Jurkat, Clone E6-1 (cell line): ENCODE measurements around the gene RPS5.
"Not testable (repeated sequence)": the region's sequence is repeated elsewhere in the genome, so short reads cannot be mapped to it uniquely, and the experiment has no call there.

Experiments used
- DNase-seq: peaks from one replicate; pipeline ENCODE4 v3.0.0-alpha.2; 2011; ENCODE audit warnings: low read depth, low spot score
- H3K4me3 ChIP-seq: 2 replicates; pipeline ENCODE4 v1.5.1; 2011; ENCODE audit warnings: mild to moderate bottlenecking, low read length, control low read depth, moderate library complexity

Gene RPS5

DNA sequence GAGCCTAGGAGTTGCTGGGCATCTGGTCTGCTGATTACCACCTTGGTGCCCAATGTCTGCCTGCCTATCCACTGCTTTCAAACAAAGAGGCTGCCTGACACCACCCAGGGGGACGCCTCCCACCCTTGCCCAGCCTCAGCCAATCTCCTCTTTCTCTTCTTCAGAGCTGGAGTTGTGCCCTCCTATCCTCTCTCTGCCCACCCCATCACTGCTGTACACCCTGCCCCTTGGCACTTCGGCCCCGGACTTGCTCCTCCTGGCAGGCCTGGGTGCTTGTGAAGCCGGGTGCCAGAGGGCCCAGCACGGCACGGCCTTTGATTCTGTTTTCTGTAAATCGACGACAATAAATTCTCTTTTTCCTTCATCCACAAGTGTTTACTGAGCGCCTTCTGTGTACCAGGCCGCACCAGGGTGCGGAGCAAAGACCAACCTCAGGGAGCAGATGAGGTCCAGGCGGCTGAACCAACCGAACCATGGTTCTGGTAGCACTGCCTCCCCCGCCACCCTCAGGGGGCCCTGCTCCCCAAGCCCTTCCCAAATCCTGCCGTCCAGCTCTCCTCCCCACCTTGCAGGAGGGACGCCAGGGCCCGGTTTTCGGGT, 13.3 kb downstream of the RPS5 start:
- peak overlapping the region; percentile 48 for H3K4me3 ChIP-seq
- no peak for DNase-seq

DNA sequence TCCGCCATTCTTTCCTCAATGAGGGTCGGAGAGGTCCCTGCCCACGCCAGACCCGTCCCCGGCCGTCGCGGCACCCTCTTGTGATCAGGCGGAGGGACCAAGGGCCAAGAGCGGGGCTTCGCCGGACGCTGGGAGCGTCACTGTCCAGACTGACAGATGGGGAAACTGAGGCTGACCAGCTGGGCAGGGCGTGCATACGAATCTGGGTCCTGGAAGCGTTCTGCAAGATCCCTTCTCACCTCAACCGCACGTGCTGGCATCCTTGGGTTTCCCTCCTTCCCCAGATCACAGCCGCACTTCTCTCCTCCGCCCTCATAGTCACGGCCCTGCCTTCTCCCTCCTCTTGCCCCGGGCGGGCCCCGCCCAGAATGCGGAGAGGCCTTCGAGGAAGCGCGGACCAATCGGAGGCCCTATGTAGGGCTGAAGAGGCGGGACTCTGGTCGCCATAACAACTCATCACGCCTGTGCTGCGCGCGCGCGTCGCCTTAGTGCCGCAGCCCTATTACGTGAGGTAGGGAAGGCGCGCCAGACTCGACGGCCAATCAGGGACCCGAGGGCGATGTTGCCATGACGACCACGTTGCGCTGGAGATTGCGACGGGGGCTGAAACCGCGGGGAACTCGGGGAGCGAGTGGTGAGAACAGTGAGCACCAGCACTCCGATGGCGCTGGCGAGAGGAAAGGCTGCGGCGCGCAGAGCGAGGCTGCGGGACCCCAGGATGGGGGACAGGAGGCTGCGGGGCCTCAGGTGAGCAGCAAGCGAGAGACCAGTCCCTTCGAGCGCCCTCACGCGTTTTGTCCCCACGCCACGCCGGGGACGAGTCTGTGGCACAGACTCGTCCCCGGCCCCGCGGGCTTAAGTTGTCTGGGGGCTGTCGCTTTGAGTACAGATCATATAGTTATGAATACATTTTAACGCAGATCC, 14.1 kb downstream of the RPS5 start:
- H3K4me3 ChIP-seq, result peak overlapping the region; percentile 74
- DNase-seq, result peak; percentile 99

DNA sequence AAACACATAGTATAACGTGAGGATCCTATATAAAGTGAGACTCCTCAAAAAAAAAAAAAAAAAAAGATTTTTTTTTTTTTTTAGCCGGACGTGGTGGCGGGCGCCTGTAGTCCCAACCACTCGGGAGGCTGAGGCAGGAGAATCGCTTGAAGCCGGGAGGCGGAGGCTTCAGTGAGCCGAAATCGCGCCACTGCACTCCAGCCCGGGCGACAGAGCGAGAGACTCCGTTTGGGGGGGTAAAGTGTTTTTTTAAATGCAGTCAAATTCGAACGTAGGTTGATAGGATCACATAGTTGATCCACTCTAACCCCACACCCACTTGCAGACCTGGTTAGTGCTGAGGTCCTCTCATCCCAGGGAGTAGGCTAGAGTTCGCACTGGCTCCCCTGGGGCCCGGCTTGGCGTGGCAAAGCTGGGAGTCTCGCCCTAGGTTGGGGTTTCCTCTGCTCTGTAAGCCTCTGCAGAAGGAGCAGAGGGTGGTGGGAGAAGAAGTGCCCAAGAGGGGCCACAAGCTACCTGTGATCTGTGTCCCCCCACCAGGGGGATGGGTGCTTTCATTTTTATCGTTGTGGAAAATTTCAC, 14.9 kb downstream of the RPS5 start:
- peak overlapping the region; percentile 74 for H3K4me3 ChIP-seq
- DNase-seq, result no peak

DNA sequence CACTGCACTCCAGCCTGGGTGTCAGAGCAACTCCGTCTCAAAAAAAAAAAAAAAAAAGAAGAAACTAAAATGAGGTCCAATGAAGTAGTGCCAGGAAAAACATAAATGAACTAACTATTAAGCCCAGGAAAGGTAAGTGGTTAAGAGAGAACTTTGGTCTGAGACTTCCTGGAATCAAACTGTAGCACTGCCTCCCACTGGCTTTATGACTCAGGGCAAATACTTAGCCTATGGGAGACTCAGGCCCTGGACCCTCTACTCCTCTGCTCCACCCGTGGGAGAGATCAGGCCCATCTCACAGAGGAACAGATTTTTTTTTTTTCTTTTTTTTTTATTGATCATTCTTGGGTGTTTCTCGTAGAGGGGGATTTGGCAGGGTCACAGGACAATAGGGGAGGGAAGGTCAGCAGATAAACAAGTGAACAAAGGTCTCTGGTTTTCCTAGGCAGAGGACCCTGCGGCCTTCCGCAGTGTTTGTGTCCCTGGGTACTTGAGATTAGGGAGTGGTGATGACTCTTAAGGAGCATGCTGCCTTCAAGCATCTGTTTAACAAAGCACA, 16.9 kb downstream of the RPS5 start:
- DNase-seq, H3K4me3 ChIP-seq: not testable (repeated sequence)

DNA sequence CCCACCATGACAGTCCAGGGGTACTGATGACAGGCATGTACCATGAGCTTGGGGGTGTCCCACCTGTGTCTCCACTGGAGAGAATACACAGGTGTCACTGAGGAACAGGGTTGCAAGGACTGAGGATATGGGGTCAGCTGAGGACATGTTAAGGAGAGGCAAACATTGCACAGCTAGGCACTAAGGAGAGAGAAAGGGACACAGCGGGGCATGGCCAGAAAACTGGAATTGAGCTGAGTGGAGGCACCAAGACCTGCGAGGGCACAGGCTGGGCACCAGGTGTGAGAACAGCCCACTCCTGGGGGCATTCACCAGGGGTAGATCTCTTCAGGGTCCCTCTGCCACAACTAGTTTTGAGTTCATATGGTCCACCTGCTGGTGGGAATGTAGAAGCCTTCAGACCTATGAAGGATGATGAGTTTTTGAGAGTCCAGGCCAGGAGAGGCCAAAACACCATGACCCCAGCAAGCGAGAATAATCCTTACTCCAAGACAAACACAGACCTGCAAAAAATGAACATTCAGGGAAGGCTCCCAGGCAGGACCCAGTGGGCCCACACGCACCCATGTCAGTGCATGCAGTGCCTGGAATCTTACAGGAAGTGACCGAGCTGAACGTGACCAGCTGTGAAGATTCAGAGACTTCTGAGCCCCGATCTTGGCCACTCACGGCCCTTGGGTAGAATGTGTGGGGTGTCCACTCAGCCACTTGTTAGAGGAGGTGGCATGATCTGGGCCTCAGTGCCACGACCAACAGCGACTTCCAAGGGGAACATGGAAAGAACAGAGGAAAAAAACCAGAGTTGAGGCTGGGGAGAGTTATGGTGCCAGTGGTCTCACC, 20.0 kb downstream of the RPS5 start:
- H3K4me3 ChIP-seq, result peak overlapping the region; percentile 92
- DNase-seq, result no peak

DNA sequence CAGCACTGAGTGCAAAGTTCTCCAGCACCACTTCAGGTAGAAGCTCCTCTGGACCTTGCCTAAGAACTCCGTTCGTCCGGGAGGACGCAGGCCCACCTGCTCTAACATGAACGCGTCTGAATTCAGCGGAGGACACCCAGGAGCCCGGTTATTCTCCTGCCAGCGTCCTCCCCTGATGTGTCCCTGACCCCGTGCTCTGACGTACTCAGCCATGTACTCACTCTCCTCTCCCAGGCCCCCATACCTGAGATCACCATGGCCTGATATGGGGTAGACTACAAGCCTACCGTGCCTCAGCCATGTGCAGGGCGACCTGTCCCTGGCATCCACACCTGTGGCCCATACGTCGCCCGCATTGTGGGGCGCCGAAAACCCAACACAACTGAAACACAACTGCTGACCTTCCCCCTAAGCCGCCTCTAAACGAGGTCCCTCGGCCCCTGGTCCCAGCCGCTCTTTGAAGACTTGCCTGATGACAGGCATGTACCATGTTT, 20.6 kb downstream of the RPS5 start:
- H3K4me3 ChIP-seq, result peak overlapping the region; percentile 92
- DNase-seq, result no peak

DNA sequence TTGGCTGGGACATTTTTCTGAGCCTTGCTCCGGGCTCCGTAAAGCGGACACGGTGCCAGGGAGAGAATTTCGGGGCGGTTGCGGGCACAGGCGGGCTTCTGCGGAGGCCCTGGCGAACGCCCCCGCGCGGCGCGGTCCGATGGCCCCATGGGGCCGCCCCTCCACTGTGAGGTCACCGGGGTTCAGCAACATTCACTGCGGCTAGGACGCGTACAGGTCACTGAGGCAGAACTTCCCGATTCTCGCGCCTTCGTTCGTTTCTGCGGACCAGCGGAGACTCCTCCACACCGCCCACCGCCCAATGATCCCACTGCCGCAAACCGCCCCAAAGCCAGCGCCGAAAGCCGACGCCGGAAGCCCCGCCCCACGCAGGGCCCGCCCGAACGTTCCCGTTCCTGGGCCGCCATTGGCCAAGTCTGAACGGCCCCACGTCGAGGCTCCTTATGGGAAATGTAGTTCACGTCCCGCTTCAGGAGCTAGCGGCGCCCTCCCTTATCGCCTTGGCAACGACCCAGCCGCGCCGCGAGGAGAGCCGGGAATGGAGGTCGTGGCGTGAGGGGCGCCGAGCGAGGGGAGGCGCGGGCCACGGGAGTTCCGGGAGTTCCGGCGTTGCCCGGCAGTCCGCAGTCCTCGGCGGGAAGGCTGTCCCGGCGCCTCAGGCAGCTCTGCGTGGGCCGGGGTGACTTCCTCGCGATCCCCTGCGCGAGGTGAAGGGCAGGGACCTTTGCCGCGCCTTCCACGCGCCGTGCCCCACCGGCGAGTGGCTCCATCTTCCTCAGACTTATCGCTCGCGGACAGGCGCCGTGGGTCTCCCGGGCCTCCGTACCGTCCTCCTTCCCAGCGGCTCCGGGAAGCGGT, 21.3 kb downstream of the RPS5 start, which contains the start of gene ZNF584:
TSS of gene ZNF584 (plus strand) at position 498 of the 858 bp plus-strand sequence. CDS start 499 bp downstream, outside the sequence.
- H3K4me3 ChIP-seq, result peak within 1 kb of the TSS; percentile 92
- peak; percentile 94 for DNase-seq

DNA sequence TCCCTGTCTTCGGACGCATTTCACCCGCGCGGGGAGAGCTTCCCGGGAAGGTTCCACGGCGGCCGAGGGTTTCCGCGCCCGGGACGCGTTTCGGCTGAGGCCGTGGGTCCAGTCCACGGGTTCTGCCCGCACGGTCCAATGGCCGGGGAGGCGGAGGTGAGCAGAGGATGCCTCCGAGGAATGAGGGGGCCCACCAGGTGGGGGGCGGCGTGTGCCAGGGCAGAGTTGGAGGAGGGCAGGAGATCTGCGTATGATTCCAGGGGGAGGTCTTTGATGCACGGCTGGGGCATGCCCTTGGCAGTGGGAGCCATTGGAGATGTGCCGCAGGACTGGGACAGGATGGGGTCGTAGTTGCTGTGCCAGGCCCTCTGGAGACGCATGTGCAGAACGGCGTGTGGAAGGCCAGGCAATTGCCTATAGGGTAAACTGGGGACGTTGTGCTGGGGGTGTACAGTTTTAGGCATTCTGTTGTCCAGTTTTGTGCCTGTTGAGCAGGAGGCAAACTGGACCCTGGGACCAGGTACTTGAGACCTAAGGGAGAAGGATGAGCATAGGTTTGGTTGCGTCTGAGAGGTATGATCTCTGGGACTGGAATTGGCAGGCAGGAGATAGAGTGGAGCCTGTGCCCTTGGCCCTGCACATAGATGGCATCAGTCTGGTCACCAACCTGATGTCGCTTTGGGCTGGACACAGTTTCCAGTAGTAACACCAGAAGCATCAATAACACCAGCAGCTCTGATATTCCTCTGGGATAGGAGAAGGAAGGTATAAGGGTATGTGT, 22.1 kb downstream of the RPS5 start:
- H3K4me3 ChIP-seq, result peak overlapping the region; percentile 92
- no peak for DNase-seq

DNA sequence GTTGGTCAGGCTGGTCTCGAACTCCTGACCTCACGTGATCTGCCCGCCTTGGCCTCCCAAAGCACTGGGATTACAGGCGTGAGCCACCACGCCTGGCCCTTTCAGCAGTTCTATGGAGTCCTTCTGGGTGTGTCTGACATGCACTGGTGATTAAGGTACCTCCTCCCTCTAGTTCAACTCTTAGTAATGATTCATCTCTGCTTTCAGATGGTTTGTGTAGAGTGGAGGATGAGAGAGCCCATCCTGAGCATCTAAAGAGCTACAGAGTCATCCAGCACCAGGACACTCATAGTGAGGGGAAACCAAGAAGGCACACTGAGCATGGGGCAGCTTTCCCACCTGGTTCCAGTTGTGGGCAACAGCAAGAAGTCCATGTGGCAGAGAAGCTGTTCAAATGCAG, 29.5 kb downstream of the RPS5 start:
- no peak overlapping the region for H3K4me3 ChIP-seq
- no peak for DNase-seq

DNA sequence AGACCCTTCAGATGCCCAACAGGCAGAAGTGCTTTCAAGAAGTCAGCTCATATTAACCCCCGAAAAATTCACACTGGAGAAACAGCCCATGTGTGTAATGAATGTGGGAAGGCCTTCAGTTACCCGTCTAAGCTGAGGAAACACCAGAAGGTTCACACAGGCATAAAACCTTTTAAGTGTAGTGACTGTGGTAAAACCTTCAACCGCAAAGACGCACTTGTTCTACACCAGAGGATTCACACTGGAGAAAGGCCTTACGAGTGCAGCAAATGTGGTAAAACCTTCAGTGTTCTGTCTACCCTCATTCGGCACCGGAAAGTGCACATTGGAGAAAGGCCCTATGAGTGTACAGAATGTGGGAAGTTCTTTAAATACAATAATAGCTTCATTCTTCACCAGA, 30.0 kb downstream of the RPS5 start:
- peak; percentile 99 for DNase-seq
- H3K4me3 ChIP-seq, result no peak overlapping the region

DNA sequence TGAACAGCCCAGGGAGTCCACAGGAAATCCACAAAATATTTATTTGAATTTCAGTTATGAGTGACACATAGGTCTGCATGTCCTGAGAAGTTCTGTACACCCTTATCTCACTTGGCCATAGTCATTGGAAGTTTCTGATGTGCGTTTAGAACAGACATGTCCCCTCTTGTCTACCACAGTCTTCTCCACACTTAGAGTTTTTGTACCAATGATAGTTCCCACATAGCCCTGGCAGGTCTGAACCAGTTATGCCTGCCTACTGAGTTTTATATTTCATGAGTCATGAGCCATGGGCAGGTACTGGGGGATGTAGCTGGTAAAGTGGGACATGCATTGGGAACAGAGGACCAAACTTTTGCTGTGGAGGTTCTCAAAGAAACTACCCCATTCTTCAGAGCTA, 41.5 kb downstream of the RPS5 start:
- no peak overlapping the region for H3K4me3 ChIP-seq
- DNase-seq, result no peak

DNA sequence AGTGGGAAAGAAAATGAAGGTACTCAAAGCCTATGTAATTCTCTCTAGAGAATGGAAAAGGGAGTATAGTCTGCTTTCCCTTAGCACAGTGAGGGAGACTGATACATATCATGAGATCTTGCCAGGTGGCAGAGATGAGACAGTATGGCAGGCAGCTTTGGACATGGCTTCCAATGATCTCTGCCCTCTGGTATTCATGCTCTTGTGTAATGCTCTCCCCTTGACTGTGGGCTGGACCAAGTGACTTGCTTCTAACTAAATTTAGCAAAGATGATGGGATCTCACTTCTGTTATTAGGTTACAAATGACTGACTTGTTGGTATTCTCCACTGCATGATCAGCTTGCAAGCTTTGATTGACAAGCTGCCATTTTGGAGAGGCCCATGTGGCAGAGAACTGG, 42.7 kb downstream of the RPS5 start:
- no peak overlapping the region for H3K4me3 ChIP-seq
- no peak for DNase-seq

DNA sequence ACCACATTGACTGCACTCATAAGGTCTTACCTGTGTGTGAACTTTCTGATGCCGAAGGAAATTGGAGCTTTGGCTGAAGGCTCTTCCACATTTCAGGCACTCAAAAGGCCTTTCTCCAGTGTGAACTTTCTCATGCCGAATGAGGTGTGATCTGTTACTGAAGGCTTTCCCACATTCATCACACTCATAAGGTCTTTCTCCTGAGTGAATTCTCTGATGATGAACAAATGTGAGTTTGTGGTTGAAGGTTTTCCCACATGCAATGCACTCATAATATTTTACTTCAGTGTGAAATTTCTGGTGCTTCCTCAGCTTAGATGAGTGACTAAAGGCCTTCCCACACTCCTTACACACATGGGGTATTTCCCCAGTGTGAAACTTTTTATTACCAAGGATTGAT, 47.1 kb downstream of the RPS5 start:
- DNase-seq, result no peak
- no peak overlapping the region for H3K4me3 ChIP-seq

DNA sequence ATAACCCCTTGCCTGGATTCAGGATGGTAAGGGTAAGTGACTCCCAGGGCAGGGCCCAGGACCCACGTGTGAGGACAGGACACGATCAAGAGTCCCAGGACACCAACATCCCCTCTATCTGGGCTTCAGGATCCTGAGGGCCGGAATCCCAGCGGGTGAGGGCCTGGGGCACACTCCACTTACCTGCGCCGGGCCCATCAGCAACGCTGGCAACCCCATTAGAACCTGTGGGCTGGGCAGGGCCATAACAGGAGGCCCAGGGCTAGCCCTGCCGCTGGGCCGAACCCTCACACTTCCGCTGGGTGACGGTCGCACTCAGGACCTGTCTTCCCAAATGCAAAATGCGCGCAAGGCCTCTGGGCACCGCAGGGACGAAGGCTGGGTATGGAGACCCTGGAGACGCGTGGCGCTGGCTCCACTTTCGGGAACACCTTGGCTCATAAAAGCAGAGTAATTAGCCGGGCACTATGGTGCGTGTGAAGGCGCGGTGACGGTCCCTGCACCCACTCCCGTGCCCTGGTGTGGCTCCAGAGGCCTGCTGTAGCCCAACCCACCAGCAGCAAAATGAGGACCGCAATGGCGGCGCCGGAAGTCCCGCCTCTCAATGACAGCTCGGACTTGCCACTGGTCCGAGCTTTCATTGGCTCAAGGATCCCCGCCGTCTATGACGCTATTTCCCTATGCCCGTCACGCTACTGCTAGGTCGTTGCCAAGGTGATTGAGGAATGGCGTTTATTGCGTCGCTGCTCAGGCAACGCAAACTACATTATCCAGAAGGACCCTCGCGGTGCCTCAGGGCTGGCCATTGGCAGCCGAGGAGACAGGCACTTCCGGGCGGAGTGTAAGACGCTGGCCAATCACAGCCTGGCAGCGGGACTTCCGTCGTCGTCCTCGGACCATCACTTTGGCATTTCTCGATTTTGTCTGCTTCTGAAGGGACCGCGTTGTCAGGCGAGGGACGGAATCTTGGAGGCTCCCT, 52.8 kb downstream of the RPS5 start, which contains the start of gene ZNF132:
TSS of gene ZNF132 (minus strand) at position 578 of the 979 bp plus-strand sequence. CDS start at position 246, 332 bp downstream.
- no peak within 1 kb of the TSS for H3K4me3 ChIP-seq
- DNase-seq, result no peak

DNA sequence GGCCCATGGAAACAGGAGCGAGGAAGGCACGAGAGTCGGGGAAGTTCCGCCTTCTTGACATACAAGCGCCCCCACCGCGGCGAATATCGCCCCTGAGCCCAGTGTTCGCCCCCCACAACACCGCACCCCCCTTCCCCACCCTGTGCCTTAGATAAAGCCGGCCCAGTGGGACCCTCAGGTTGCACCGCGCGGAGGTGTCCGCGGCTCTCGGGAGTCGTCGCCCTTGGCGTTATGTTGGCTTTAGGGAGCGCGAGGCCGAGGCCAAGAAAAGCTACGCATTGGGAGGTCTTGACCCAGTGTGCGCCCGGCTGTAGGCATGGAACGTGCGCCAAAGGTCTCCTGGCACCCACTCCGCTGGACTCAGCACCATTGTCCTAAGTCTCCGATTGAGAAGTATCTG, 53.5 kb downstream of the RPS5 start:
- no peak for DNase-seq
- no peak overlapping the region for H3K4me3 ChIP-seq

DNA sequence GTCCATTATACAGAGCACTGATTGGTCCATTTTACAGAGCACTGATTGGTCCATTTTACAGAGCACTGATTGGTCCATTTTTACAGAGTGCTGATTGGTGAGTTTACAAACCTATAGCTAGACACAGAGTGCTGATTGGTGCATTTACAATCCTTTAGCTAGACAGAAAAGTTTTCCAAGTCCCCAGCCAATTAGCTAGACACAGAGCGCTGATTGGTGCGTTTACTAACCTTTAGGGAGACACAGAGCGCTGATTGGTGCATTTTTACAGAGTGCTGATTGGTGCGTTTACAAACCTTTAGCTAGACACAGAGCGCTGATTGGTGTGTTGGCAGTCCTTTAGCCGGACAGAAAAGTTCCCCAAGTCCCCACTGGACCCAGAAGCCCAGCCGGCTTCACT, 55.9 kb downstream of the RPS5 start:
- not testable (repeated sequence) for H3K4me3 ChIP-seq, DNase-seq
